ENCODE measurements around the gene LRP2. TPM values are rescaled to one million over a fixed set of nuclear protein-coding genes. Genes with fewer than 3 reads are reported as not detected.

LRP2 gene
- total RNA-seq, 2 donors from 2014 or later: 0.05 TPM; not detected in 1

DNA sequence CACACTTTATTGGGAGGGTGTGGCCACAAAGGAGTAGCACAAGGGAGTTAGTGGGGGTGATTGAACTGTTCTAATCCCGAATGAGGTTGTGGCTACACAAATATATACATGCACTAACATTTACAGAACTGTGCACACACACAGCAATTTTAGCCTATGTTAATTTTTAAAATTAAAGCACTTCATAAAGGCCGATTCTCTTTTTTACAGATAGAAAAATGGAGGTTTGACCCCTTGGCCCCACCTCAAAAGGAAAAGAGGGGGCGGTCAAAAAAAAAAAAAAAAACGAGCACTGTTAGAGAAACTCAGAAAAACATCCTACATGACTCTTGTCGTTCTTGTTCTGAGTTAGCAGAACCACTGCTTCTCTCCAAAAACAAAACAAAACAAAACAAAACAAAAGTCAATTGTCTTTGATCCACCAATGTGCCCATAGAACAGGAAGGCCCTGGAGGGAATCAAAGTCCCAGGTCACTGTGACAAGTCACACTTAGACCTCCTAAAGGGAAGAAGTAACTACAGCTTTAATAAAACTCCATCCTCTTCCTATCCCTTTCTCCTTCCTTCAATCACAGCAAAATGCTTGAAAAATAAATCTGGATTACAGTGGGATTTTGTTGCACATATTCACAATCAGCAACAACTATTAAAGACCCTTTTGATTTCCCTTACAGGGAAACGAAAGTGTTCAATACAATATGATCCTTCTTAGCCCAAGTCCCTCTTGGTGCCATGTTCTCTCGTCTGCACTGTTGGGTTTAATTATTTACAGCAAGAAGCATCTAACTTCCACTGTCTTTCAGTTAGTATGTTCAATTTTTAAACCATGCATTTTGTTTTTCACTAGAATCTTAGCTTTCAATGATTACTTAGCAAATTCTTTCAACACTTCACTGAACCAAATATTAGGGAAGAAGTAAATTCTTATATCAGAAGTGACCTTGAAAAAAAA, 16.6 kb downstream of the LRP2 start:
- H3K9ac ChIP-seq (ENCODE audit: low read depth in 2 of 2, low read length in 2 of 2): no peak overlapping the region
- TF ChIP-seq, protein P1, sequence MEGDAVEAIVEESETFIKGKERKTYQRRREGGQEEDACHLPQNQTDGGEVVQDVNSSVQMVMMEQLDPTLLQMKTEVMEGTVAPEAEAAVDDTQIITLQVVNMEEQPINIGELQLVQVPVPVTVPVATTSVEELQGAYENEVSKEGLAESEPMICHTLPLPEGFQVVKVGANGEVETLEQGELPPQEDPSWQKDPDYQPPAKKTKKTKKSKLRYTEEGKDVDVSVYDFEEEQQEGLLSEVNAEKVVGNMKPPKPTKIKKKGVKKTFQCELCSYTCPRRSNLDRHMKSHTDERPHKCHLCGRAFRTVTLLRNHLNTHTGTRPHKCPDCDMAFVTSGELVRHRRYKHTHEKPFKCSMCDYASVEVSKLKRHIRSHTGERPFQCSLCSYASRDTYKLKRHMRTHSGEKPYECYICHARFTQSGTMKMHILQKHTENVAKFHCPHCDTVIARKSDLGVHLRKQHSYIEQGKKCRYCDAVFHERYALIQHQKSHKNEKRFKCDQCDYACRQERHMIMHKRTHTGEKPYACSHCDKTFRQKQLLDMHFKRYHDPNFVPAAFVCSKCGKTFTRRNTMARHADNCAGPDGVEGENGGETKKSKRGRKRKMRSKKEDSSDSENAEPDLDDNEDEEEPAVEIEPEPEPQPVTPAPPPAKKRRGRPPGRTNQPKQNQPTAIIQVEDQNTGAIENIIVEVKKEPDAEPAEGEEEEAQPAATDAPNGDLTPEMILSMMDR (IDR thresholded peaks at IDR 0.05): no peak
- intact Hi-C loops (cut with DNase I): no loop called here
- H3K4me1 ChIP-seq: no peaks in the 10 kb centered on the region
- H3K27ac ChIP-seq: no peak overlapping the region
- no peak overlapping the region for H3K4me3 ChIP-seq
- H3K9me3 ChIP-seq: no peaks in the 10 kb centered on the region
- no peaks in the 10 kb centered on the region for H3K36me3 ChIP-seq
- no peak for DNase-seq
- H3K27me3 ChIP-seq: peaks cover 3% of the 10 kb centered on the region

DNA sequence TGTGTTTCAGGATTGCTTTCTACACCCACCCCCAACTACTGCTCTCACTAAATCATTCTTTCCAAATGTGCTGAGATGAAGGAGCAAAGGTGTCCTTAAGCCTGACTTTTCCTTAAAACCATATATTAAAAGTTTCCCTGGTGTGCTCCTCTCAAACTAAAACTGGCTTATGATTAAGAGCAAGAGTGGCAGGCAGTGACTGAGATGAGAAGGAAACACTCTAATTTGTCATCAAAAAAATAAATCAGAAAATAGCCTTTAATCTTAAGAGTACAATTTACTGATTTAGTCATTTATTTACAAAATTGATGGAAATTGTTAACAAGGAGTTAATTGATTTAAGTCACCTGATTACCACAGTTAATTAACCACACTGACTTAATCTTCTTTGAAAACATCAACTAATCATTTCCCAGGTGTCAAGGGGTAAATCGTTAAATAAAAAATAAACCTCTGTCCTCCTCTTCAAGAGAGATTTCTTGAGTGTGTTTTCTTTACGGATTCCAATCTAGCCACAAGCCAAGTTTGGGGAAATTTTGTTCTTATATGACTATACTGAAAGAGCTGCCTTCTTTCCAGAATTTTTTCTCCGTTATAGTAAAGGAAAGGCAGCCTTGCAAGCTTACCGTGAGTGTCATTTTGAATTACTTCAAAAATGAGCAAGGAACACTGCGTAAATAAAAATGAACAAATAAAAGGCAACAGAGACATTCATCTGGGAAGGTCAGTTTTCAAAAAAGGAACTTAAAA, 17.4 kb downstream of the LRP2 start:
- Histone ChIP-seq H3K9ac (ENCODE audit: low read depth in 2 of 2, low read length in 2 of 2) (no peak overlapping the region), H3K4me3 (no peak overlapping the region), H3K4me1 (no peaks in the 10 kb centered on the region), H3K27me3 (peaks cover 3% of the 10 kb centered on the region), H3K27ac (no peak overlapping the region), H3K36me3 (no peaks in the 10 kb centered on the region), H3K9me3 (no peaks in the 10 kb centered on the region)
- TF ChIP-seq, protein P1 (IDR thresholded peaks at IDR 0.05): no peak
- intact Hi-C loops (cut with DNase I): no loop called here
- DNase-seq: no peak

DNA sequence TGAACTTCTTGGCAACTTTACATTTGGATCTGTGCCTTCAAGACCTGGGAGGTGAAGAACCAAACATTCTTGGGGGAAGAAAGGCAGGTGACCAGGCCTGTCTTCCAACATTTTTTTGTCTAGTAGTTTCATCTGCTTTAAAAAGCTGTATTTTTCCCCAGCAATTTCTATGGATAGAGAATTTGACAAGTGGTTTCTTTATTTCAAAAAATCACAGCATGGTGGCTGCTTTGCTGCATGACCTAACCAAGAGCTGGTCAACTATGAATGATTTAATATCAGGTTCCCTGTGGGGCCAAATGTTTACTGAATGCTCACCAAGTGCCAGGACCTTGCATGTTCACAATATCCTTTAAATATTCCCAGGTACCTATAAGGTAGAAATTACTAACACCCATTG, 19.1 kb downstream of the LRP2 start:
- no peak for DNase-seq
- H3K27ac ChIP-seq: no peak overlapping the region
- TF ChIP-seq, protein P1 (IDR thresholded peaks at IDR 0.05): no peak
- H3K9ac ChIP-seq (ENCODE audit: low read depth in 2 of 2, low read length in 2 of 2): no peak overlapping the region
- H3K4me3 ChIP-seq: no peak overlapping the region
- H3K4me1 ChIP-seq: no peaks in the 10 kb centered on the region
- H3K9me3 ChIP-seq: no peaks in the 10 kb centered on the region
- peaks cover 3% of the 10 kb centered on the region for H3K27me3 ChIP-seq
- intact Hi-C loops (cut with DNase I): no loop called here
- H3K36me3 ChIP-seq: no peaks in the 10 kb centered on the region

GRCh38 chr2:169339657-169340056, 22.7 kb downstream of the LRP2 start:
- H3K36me3 ChIP-seq: no peaks in the 10 kb centered on the region
- TF ChIP-seq, protein P1 (IDR thresholded peaks at IDR 0.05): no peak
- no peak overlapping the region for H3K9ac ChIP-seq (ENCODE audit: low read depth in 2 of 2, low read length in 2 of 2)
- no peaks in the 10 kb centered on the region for H3K4me1 ChIP-seq
- H3K4me3 ChIP-seq: no peak overlapping the region
- H3K27ac ChIP-seq: no peak overlapping the region
- no peaks in the 10 kb centered on the region for H3K9me3 ChIP-seq
- peaks cover 3% of the 10 kb centered on the region for H3K27me3 ChIP-seq
- intact Hi-C loops (cut with DNase I): no loop called here
- DNase-seq: no peak

DNA sequence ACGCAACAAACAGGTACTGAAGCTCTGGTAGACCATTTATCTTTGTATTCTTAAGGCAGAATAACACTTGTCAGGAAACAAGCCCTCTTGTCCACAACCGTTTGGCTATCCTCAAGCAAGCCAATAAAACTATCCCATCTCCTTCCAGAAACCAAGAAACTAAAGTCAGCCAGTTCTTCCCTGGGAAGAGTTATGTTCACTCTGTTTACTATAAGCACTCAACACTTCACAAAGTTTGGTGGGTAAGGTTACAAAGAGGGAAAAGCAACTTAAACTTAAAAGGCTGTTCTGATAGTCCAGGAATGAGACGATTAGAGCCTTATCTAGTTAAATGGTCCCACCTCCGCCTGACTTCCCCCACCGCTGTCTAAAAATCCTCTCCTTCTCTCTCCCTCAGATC, 25.6 kb downstream of the LRP2 start:
- Histone ChIP-seq H3K27ac (no peak overlapping the region), H3K4me1 (no peaks in the 10 kb centered on the region), H3K4me3 (no peak overlapping the region), H3K27me3 (no peaks in the 10 kb centered on the region), H3K9ac (ENCODE audit: low read depth in 2 of 2, low read length in 2 of 2) (no peak overlapping the region), H3K36me3 (no peaks in the 10 kb centered on the region), H3K9me3 (no peaks in the 10 kb centered on the region)
- intact Hi-C loops (cut with DNase I): no loop called here
- DNase-seq: no peak
- TF ChIP-seq, protein P1 (IDR thresholded peaks at IDR 0.05): no peak
